GM18951 (cell line): ENCODE measurements around the gene HMCN1.

Source experiments
- POLR2A ChIP-seq: IDR thresholded peaks from 4 replicates; pipeline ENCODE4 v1.6.1; 2011; ENCODE audit warnings: mild to moderate bottlenecking; ENCODE audit not compliant: insufficient read length, insufficient read depth; ENCODE audit errors: extremely low read depth
- in situ Hi-C: fragments of 300-500 bp; cut with MboI; formaldehyde crosslinking; loops from one replicate; pipeline ENCODE4 v1.12.0; 2022; ENCODE audit warnings: low sequenced_read_pairs, mixed read lengths, inconsistent platforms; ENCODE audit not compliant: unreplicated experiment

Gene HMCN1

GRCh38 chr1:186202776-186203175 lies 468.6 kb downstream of the HMCN1 start:
- in situ Hi-C loops: loop anchor here (25.0 kb wide), 1 partner anchor 390 kb away; no protein-coding TSS in a partner anchor
- no peak for TF ChIP-seq POLR2A

DNA sequence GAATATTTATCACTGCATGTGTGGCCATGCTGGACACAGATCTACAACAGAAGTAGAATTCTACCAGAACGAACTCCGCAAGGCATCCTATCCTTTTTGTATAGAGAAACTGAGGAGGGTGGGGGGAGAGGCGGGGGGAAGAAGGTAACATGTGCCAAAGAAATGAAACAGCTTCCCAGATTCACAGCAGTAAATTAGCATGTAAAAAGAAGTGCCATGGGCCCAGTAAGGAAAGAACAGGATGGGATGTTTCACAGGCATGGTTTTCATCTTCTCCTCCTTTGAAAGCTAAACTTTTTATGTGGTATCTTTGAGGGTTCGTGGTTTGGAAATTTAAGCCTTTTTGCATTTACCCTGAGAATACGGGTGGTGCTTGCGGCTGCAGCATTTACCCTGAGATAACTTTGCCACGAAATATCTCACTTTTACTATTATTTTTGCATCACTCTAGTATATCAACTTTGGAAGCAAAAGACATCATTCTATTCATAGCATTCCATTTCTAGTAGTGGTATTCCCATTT lies 471.9 kb downstream of the HMCN1 start:
- in situ Hi-C loops: loop anchor here (25.0 kb wide), 1 partner anchor 394 kb away; no protein-coding TSS in a partner anchor
- TF ChIP-seq POLR2A: no peak

GRCh38 chr1:186207391-186208085 lies 473.3 kb downstream of the HMCN1 start:
- no peak for TF ChIP-seq POLR2A
- in situ Hi-C loops: loop anchor here (25.0 kb wide), 1 partner anchor 395 kb away; no protein-coding TSS in a partner anchor

- in situ Hi-C loops: loop anchor here (25.0 kb wide), 1 partner anchor 396 kb away; no protein-coding TSS in a partner anchor
- TF ChIP-seq POLR2A: no peak
Measured at GRCh38 chr1:186208405-186209129, 474.4 kb downstream of the HMCN1 start.

- in situ Hi-C loops: loop anchor here (25.0 kb wide), 1 partner anchor 398 kb away; no protein-coding TSS in a partner anchor
Measured at GRCh38 chr1:186210258-186210657, 476.1 kb downstream of the HMCN1 start.

DNA sequence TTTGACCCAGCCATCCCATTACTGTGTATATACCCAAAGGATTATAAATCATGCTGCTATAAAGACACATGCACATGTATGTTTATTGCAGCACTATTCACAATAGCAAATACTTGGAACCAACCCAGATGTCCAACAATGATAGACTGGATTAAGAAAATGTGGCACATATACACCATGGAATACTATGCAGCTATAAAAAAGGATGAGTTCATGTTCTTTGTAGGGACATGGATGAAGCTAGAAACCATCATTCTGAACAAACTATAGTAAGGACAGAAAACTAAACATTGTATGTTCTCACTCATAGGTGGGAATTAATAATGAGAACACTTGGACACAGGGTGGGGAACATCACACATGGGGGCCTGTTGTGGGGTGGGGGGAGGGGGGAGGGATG lies 477.4 kb downstream of the HMCN1 start:
- in situ Hi-C loops: loop anchor here (25.0 kb wide), 1 partner anchor 399 kb away; no protein-coding TSS in a partner anchor

More at GRCh38 chr1:186210258-186210657, 476.1 kb downstream of the HMCN1 start:
- no peak for TF ChIP-seq POLR2A

GRCh38 chr1:186212568-186213224 lies 478.5 kb downstream of the HMCN1 start:
- TF ChIP-seq POLR2A: no peak
- in situ Hi-C loops: loop anchor here (25.0 kb wide), 1 partner anchor 400 kb away; no protein-coding TSS in a partner anchor

DNA sequence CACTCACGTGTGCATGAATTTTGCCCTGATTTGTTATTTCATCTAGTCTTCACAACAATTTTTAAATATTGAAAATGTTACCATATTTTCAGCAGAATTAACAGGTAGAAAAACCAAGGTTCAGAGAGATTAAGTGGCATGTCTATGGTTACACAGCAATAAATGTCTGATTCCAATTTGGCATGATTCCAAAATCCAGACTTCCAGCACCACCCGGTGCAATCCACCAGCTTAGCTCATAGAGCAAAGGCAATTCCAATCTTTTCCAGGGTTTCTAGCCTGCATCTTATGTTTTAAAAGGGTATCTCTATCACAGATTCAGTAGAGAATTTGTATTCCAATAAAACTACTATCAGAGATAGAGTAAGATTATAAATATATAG lies 479.0 kb downstream of the HMCN1 start:
- in situ Hi-C loops: loop anchor here (25.0 kb wide), 1 partner anchor 401 kb away; no protein-coding TSS in a partner anchor
- no peak for TF ChIP-seq POLR2A

DNA sequence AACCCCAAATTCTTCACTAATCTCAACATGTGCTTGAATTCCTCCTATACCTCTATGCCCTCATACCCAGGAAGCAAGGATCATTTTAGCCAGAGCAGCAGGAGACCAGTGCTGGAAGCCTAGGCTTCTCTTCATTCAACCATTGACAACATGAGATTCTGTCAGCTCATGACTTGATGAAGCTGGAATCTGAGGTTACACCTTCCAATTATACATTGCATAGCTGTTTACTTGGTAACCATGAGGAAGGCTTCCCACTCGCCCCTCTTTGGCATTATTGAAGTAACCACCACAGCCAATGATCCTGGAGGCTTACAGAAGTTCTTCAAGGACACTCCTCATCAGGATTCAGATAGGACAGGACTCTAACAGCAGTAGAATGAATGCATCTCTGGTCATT lies 480.6 kb downstream of the HMCN1 start:
- in situ Hi-C loops: loop anchor here (25.0 kb wide), 1 partner anchor 402 kb away; no protein-coding TSS in a partner anchor
- no peak for TF ChIP-seq POLR2A

GRCh38 chr1:186215636-186216035 lies 481.4 kb downstream of the HMCN1 start:
- TF ChIP-seq POLR2A: no peak
- in situ Hi-C loops: loop anchor here (25.0 kb wide), 1 partner anchor 403 kb away; no protein-coding TSS in a partner anchor

DNA sequence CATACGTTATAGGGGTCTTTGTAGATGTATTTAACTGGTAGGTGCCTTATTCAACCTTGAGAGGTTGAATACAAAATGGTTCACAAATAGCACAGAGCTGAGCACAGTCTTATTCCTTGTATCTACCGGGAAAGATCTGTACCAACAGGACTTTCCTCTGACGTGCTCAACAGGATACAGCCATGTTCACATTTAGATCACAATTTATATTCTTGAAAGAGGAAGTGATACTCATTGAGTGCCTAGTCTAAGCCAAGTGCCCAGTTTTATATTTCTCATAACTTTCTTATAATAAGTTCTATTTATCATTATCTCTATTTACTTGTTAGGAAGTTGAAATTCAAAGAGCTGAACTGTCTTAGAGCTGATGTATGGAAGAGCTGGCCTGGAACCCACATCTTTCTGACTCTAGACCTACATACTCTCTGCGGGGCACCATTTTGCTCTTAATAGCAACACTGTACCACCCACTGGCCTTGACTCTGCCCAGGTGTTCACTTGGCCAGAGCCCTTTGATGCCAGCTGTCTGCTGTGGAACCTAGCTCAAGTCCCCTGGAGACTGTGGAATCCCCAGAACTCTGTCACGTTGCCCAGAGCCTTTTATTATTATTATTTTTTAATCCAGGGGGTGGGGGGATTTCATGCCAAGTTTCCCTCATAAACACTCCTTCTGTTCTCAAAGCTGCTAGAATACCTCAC lies 484.6 kb downstream of the HMCN1 start:
- in situ Hi-C loops: loop anchor here (25.0 kb wide), 1 partner anchor 407 kb away; no protein-coding TSS in a partner anchor

GRCh38 chr1:186220067-186220466 lies 485.9 kb downstream of the HMCN1 start:
- in situ Hi-C loops: loop anchor here (25.0 kb wide), 1 partner anchor 408 kb away; no protein-coding TSS in a partner anchor
- no peak for TF ChIP-seq POLR2A

More for the DNA sequence above, 484.6 kb downstream of the HMCN1 start:
- no peak for TF ChIP-seq POLR2A
